Renal cortical epithelial cell (primary cell): ENCODE data around the gene PPP4R3B. TPM values are rescaled to one million over a fixed set of nuclear protein-coding genes. Genes with fewer than 3 reads are reported as not detected.

Experiments used
- DNase-seq: peaks from one replicate; pipeline ENCODE4 v3.0.0-alpha.2; 2011; ENCODE audit warnings: low read depth
- total RNA-seq: library from RNA; depleted of rRNA; stranded (reverse); fragments of >200 nt; gene quantifications from 2 replicates; pipeline ENCODE4 v1.2.3, GENCODE V29; 2014

The PPP4R3B gene
- total RNA-seq, 1 donor from 2014 or later: 74.5 TPM

- peak; percentile 57 for DNase-seq
Measured at GRCh38 chr2:55511508-55512124, 105.8 kb downstream of the PPP4R3B start.

GRCh38 chr2:55502590-55503141 is 114.8 kb downstream of the PPP4R3B start:
- DNase-seq: no peak

GRCh38 chr2:55500025-55500424 is 117.4 kb downstream of the PPP4R3B start:
- peak; percentile 65 for DNase-seq

GRCh38 chr2:55498582-55498981 is 118.8 kb downstream of the PPP4R3B start:
- DNase-seq: peak; percentile 9

Other genes with a start within 250 kb of the PPP4R3B start
- 26.7 and 51.8 TPM in 2 replicates for gene CCDC88A, start 197.8 kb downstream of the PPP4R3B start, total RNA-seq
- 24.3 and 47.3 TPM in 2 replicates for gene CFAP36, start 97.9 kb downstream of the PPP4R3B start, total RNA-seq
- gene PNPT1, start 76.2 kb upstream of the PPP4R3B start, total RNA-seq: 26.5 and 33.3 TPM in 2 replicates